ENCODE results near the gene TESPA1. TPM values are rescaled to one million over a fixed set of nuclear protein-coding genes. Genes with fewer than 3 reads are reported as not detected.
"Not testable (repeated sequence)": the region's sequence is repeated elsewhere in the genome, so short reads cannot be mapped to it uniquely, and the experiment has no call there.

The TESPA1 gene
- total RNA-seq, 1 experiment from 2014 or later, result not detected

GRCh38 chr12:54943292-54943691, 41.3 kb downstream of the TESPA1 start:
- H3K36me3 ChIP-seq (replicated peaks; ENCODE audit: control insufficient read depth, insufficient read depth, low read length); H3K27me3 ChIP-seq (ENCODE audit: control insufficient read depth, insufficient read depth, low read length); H3K4me3 ChIP-seq (ENCODE audit: insufficient read depth, low read depth, low read length); DNase-seq: not testable (repeated sequence)

- no peak for DNase-seq
- H3K4me3 ChIP-seq (ENCODE audit: insufficient read depth, low read depth, low read length), result no peak overlapping the region
- no peaks in the 10 kb centered on the region for H3K36me3 ChIP-seq (replicated peaks; ENCODE audit: control insufficient read depth, insufficient read depth, low read length)
- H3K27me3 ChIP-seq (ENCODE audit: control insufficient read depth, insufficient read depth, low read length), result no peaks in the 10 kb centered on the region
Observed at GRCh38 chr12:54941659-54942058, 42.9 kb downstream of the TESPA1 start.

GRCh38 chr12:54940727-54941315, 43.7 kb downstream of the TESPA1 start:
- Histone ChIP-seq H3K36me3 (replicated peaks; ENCODE audit: control insufficient read depth, insufficient read depth, low read length) (no peaks in the 10 kb centered on the region), H3K4me3 (ENCODE audit: insufficient read depth, low read depth, low read length) (no peak overlapping the region), H3K27me3 (ENCODE audit: control insufficient read depth, insufficient read depth, low read length) (no peaks in the 10 kb centered on the region)
- DNase-seq, result no peak

- H3K27me3 ChIP-seq (ENCODE audit: control insufficient read depth, insufficient read depth, low read length), result no peaks in the 10 kb centered on the region
- no peak overlapping the region for H3K4me3 ChIP-seq (ENCODE audit: insufficient read depth, low read depth, low read length)
- DNase-seq, result no peak
- H3K36me3 ChIP-seq (replicated peaks; ENCODE audit: control insufficient read depth, insufficient read depth, low read length), result no peaks in the 10 kb centered on the region
Observed at GRCh38 chr12:54937929-54938328, 46.6 kb downstream of the TESPA1 start.

- H3K36me3 ChIP-seq (replicated peaks; ENCODE audit: control insufficient read depth, insufficient read depth, low read length), result no peaks in the 10 kb centered on the region
- DNase-seq, result no peak
- H3K4me3 ChIP-seq (ENCODE audit: insufficient read depth, low read depth, low read length), result no peak overlapping the region
- H3K27me3 ChIP-seq (ENCODE audit: control insufficient read depth, insufficient read depth, low read length), result no peaks in the 10 kb centered on the region
Observed at GRCh38 chr12:54937376-54937775, 47.2 kb downstream of the TESPA1 start.

GRCh38 chr12:54936736-54937135, 47.8 kb downstream of the TESPA1 start:
- Histone ChIP-seq H3K27me3 (ENCODE audit: control insufficient read depth, insufficient read depth, low read length) (no peaks in the 10 kb centered on the region), H3K4me3 (ENCODE audit: insufficient read depth, low read depth, low read length) (no peak overlapping the region), H3K36me3 (replicated peaks; ENCODE audit: control insufficient read depth, insufficient read depth, low read length) (no peaks in the 10 kb centered on the region)
- no peak for DNase-seq

GRCh38 chr12:54935235-54935951, 49.2 kb downstream of the TESPA1 start:
- Histone ChIP-seq H3K36me3 (replicated peaks; ENCODE audit: control insufficient read depth, insufficient read depth, low read length) (no peaks in the 10 kb centered on the region), H3K27me3 (ENCODE audit: control insufficient read depth, insufficient read depth, low read length) (no peaks in the 10 kb centered on the region), H3K4me3 (ENCODE audit: insufficient read depth, low read depth, low read length) (no peak overlapping the region)
- no peak for DNase-seq

DNA sequence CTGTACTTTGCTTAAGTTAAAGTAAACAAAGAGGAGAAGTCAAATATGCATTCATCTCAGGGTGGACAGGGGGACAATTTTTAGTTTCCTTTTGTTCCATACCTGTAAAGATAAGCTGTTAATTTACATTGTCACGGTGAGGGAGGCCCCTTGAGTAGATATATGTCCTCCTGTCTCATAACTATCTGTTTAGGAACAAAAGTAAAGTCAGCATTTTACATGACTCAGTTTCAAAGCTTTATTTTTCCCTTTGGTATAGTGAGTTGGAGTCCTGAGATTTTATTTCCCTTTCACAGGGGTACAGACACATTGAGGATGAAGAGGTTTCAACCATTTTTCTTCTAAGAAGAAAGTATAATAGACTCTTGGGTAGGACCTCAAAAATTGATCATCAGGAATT, 50.1 kb downstream of the TESPA1 start:
- Histone ChIP-seq H3K27me3 (ENCODE audit: control insufficient read depth, insufficient read depth, low read length) (no peaks in the 10 kb centered on the region), H3K36me3 (replicated peaks; ENCODE audit: control insufficient read depth, insufficient read depth, low read length) (no peaks in the 10 kb centered on the region), H3K4me3 (ENCODE audit: insufficient read depth, low read depth, low read length) (no peak overlapping the region)
- no peak for DNase-seq

GRCh38 chr12:54933376-54933775, 51.2 kb downstream of the TESPA1 start:
- no peak for DNase-seq
- H3K4me3 ChIP-seq (ENCODE audit: insufficient read depth, low read depth, low read length), result no peak overlapping the region
- no peaks in the 10 kb centered on the region for H3K36me3 ChIP-seq (replicated peaks; ENCODE audit: control insufficient read depth, insufficient read depth, low read length)

DNA sequence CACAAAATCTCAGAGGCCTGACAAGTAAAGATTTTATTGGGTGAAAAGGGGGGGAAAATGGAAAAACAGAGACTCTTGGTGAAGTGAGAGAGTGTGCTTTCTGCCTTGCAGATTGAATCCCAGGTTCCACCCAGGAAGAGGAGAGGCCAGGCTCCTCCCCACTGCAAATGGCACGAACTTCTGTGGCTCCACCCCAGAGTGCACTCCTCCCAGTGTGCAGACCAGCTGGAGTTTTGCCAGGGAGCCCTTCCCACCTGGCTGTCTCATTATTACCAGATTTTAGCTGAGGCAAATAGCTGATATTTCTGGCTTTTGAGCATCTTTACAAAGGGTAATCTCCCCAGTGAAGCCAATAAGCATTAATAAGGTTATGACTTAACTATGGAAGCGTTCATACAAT, 51.9 kb downstream of the TESPA1 start:
- no peaks in the 10 kb centered on the region for H3K36me3 ChIP-seq (replicated peaks; ENCODE audit: control insufficient read depth, insufficient read depth, low read length)
- no peak for DNase-seq
- no peaks in the 10 kb centered on the region for H3K27me3 ChIP-seq (ENCODE audit: control insufficient read depth, insufficient read depth, low read length)
- H3K4me3 ChIP-seq (ENCODE audit: insufficient read depth, low read depth, low read length), result no peak overlapping the region

More at GRCh38 chr12:54933376-54933775, 51.2 kb downstream of the TESPA1 start:
- H3K27me3 ChIP-seq (ENCODE audit: control insufficient read depth, insufficient read depth, low read length), result no peaks in the 10 kb centered on the region

- H3K4me3 ChIP-seq (ENCODE audit: insufficient read depth, low read depth, low read length), result no peak overlapping the region
- no peak for DNase-seq
- H3K36me3 ChIP-seq (replicated peaks; ENCODE audit: control insufficient read depth, insufficient read depth, low read length), result no peaks in the 10 kb centered on the region
- no peaks in the 10 kb centered on the region for H3K27me3 ChIP-seq (ENCODE audit: control insufficient read depth, insufficient read depth, low read length)
Observed at GRCh38 chr12:54932038-54932437, 52.5 kb downstream of the TESPA1 start.

- Histone ChIP-seq H3K27me3 (ENCODE audit: control insufficient read depth, insufficient read depth, low read length) (no peaks in the 10 kb centered on the region), H3K36me3 (replicated peaks; ENCODE audit: control insufficient read depth, insufficient read depth, low read length) (no peaks in the 10 kb centered on the region), H3K4me3 (ENCODE audit: insufficient read depth, low read depth, low read length) (no peak overlapping the region)
- no peak for DNase-seq
Observed at GRCh38 chr12:54929998-54930397, 54.6 kb downstream of the TESPA1 start.

DNA sequence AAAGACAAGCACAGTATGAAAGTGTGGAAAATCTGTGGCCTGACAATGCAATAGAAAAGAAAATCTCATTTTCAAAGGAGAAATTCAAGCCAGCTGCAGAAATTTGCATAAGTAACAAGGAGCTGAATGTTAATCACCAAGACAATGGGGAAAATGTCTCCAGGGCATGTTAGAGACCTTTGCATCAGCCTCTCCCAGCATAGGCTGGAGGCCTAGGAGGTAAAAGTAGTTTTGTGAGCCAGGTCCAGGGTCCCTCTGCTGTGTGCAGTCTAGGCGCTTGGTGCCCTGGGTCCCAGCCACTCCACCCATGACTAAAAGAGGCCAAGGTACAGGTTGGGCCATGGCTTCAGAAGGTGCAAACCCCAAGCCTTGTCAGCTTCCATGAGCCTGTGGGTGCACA, 58.3 kb downstream of the TESPA1 start:
- no peak overlapping the region for H3K4me3 ChIP-seq (ENCODE audit: insufficient read depth, low read depth, low read length)
- H3K36me3 ChIP-seq (replicated peaks; ENCODE audit: control insufficient read depth, insufficient read depth, low read length), result no peaks in the 10 kb centered on the region
- DNase-seq, result no peak
- H3K27me3 ChIP-seq (ENCODE audit: control insufficient read depth, insufficient read depth, low read length), result no peaks in the 10 kb centered on the region

DNA sequence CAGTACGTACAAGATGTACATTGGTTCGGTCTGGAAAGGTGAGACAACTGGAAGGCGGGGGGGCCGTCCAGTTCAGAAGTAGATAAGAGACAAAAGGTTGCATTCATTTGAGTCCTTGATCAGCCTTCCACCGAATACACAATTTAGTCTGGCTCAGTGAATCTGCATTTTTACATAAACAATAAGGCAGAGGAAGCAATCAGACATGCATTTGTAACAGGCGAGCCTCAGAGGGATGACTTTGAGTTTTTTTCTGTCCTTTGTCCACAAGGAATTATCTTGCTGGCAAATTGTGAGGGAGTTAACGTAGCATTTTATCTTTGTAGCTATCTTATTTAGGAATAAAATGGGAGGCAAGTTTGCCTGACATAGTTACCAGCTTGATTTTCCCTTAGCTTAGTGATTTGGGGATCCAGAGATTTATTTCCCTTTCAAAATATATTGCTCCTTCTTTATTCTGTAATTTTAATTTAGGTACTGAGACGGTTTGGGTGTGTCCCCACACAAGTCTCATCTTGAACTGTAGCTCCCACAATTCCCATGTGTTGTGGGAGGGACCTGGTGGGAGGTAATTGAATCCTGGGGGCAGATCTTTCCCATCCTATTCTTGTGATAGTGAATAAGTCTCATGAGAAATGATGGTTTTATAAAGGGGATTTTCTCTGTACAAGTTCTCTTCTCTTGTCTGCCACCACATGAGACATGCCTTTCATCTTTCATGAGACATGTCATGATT, 59.4 kb downstream of the TESPA1 start:
- no peak for DNase-seq
- Histone ChIP-seq H3K4me3 (ENCODE audit: insufficient read depth, low read depth, low read length) (no peak overlapping the region), H3K27me3 (ENCODE audit: control insufficient read depth, insufficient read depth, low read length) (no peaks in the 10 kb centered on the region), H3K36me3 (replicated peaks; ENCODE audit: control insufficient read depth, insufficient read depth, low read length) (no peaks in the 10 kb centered on the region)

GRCh38 chr12:54917001-54917488, 67.5 kb downstream of the TESPA1 start:
- Histone ChIP-seq H3K4me3 (ENCODE audit: insufficient read depth, low read depth, low read length) (no peak overlapping the region), H3K36me3 (replicated peaks; ENCODE audit: control insufficient read depth, insufficient read depth, low read length) (no peaks in the 10 kb centered on the region), H3K27me3 (ENCODE audit: control insufficient read depth, insufficient read depth, low read length) (no peaks in the 10 kb centered on the region)
- peak; percentile 19 for DNase-seq
